ENCODE results near the gene S100A11. TPM values are rescaled to one million over a fixed set of nuclear protein-coding genes. Genes with fewer than 3 reads are reported as not detected.

The S100A11 gene
- total RNA-seq, 6 experiments from 2014 or later = 1,164 to 1,256 (median 1,179) TPM

GRCh38 chr1:151985270-151985669 is 51.5 kb downstream of the S100A11 start:
- Mint-ChIP-seq H3K9me3 (no peaks in the 10 kb centered on the region), H3K36me3 (ENCODE audit: low read depth) (peaks cover 57% of the 10 kb centered on the region), H3K27ac (no peak overlapping the region), H3K4me1 (ENCODE audit: low read depth) (peaks cover 75% of the 10 kb centered on the region), H3K27me3 (ENCODE audit: insufficient read depth) (peaks cover 2% of the 10 kb centered on the region), H3K4me3 (no peak overlapping the region)
- no peak for TF ChIP-seq CTCF (IDR thresholded peaks at IDR 0.05)
- DNase-seq = no peak

- DNase-seq = no peak
- Mint-ChIP-seq H3K36me3 (ENCODE audit: low read depth) (peaks cover 62% of the 10 kb centered on the region), H3K27me3 (ENCODE audit: insufficient read depth) (peaks cover 2% of the 10 kb centered on the region), H3K27ac (no peak overlapping the region; the same call in 1 of the 2 replicates), H3K9me3 (no peaks in the 10 kb centered on the region), H3K4me3 (no peak overlapping the region), H3K4me1 (ENCODE audit: low read depth) (peaks cover 72% of the 10 kb centered on the region)
- no peak for TF ChIP-seq CTCF (IDR thresholded peaks at IDR 0.05)
Observed at GRCh38 chr1:151984313-151984956, 52.4 kb downstream of the S100A11 start.

Other genes with a start within 250 kb of the S100A11 start
- gene TDRKH, start 246.5 kb downstream of the S100A11 start, total RNA-seq (2021; fragmentation: NEBNext Ultra II Directional; extraction: Animal tissue kit (Norgen Biotek cat#: 25700)) = 1 to 10 TPM; 1.1 to 2.0 (median 1.5) TPM
- not detected for gene LINGO4, start 231.6 kb downstream of the S100A11 start, total RNA-seq (2021; fragmentation: NEBNext Ultra II Directional; extraction: Animal tissue kit (Norgen Biotek cat#: 25700))
- gene RORC, start 205.2 kb downstream of the S100A11 start, total RNA-seq (2021; fragmentation: NEBNext Ultra II Directional; extraction: Animal tissue kit (Norgen Biotek cat#: 25700)) = not detected
- gene C2CD4D, start 197.2 kb downstream of the S100A11 start, total RNA-seq (2021; fragmentation: NEBNext Ultra II Directional; extraction: Animal tissue kit (Norgen Biotek cat#: 25700)) = not detected
- gene THEM5, start 183.3 kb downstream of the S100A11 start, total RNA-seq (2021; fragmentation: NEBNext Ultra II Directional; extraction: Animal tissue kit (Norgen Biotek cat#: 25700)) = not detected
- 10 to 100 TPM in 1 of 6 experiments, 1 to 10 TPM in 5; 8.0 to 10.1 (median 9.3) TPM for gene THEM4, start 127.5 kb downstream of the S100A11 start, total RNA-seq (2021; fragmentation: NEBNext Ultra II Directional; extraction: Animal tissue kit (Norgen Biotek cat#: 25700))
- gene S100A10, start 43.1 kb downstream of the S100A11 start, total RNA-seq (2021; fragmentation: NEBNext Ultra II Directional; extraction: Animal tissue kit (Norgen Biotek cat#: 25700)) = 100 to 1,000 TPM; 390 to 518 (median 442) TPM
- gene TCHHL1, start 52.1 kb upstream of the S100A11 start, total RNA-seq (2021; fragmentation: NEBNext Ultra II Directional; extraction: Animal tissue kit (Norgen Biotek cat#: 25700)) = not detected
- gene TCHH, start 78.4 kb upstream of the S100A11 start, total RNA-seq (2021; fragmentation: NEBNext Ultra II Directional; extraction: Animal tissue kit (Norgen Biotek cat#: 25700)) = under 1 TPM in 2 of 6 experiments, not detected in 4; 0.03 to 0.05 TPM
- gene RPTN, start 122.2 kb upstream of the S100A11 start, total RNA-seq (2021; fragmentation: NEBNext Ultra II Directional; extraction: Animal tissue kit (Norgen Biotek cat#: 25700)) = not detected
- gene HRNR, start 187.2 kb upstream of the S100A11 start, total RNA-seq (2021; fragmentation: NEBNext Ultra II Directional; extraction: Animal tissue kit (Norgen Biotek cat#: 25700)) = not detected

All from HFFc6 (cell line).